NB4 (cell line): Measurements from ENCODE around the gene TMPRSS9.

Source experiments
- DNase-seq: peaks from one replicate; pipeline ENCODE4 v3.0.0; 2010; ENCODE audit warnings: low read depth
- H3K4me3 ChIP-seq: one replicate; pipeline ENCODE4 v1.5.1; 2011; ENCODE audit warnings: mild to moderate bottlenecking, low read depth, low read length, moderate library complexity
- MYC ChIP-seq: IDR thresholded peaks from 2 replicates; pipeline ENCODE4 v1.6.1; 2011; ENCODE audit warnings: low read depth, low read length
- POLR2A ChIP-seq: IDR thresholded peaks from 2 replicates; pipeline ENCODE4 v1.6.1; 2011; ENCODE audit warnings: mild to moderate bottlenecking; ENCODE audit not compliant: insufficient read length; ENCODE audit errors: extremely low read depth
- TF ChIP-seq, protein P1 (sequence below): IDR thresholded peaks from one replicate; pipeline ENCODE4 v1.5.1; 2012; ENCODE audit warnings: low read depth, low read length
- TF ChIP-seq, protein P2 (sequence below): IDR thresholded peaks from 2 replicates; pipeline ENCODE4 v1.6.1; 2011; ENCODE audit warnings: low read depth, low read length

TMPRSS9 gene

DNA sequence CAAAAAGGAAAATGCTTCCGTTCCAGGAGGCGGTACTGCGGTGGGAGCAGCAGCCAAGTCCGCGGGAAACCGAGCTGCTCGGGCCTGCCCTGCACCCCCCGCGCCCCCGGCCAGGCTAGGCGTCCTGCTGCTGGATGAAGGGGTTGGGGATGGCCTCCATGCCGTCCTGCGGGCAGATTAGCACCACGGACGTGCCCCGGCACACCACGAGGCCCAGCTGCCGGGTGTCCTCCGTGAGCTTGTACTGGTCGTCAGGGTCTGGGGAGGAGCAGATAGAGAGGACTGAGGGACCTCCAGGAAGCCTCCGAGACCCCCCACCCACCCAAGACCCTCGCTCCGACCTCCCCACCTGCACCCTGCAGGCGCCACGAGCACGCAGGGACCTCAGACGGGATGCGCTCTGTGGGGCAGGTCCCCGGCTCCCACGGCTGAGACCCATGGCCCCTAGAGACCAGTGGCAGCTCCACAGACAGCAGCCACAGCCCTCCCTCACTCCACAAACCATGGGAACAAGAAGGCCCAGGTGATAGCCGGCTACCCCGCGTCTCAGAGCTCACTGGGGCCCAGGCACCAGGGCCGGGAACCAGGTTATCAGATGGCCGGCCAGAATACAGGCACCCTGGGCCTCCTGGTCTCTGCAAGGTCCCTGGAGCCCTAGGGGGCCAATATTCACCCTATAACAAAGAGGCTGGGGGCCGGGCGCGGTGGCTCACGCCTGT is 38.3 kb upstream of the TMPRSS9 start:
- H3K4me3 ChIP-seq: no peak overlapping the region
- TF ChIP-seq, protein P1, sequence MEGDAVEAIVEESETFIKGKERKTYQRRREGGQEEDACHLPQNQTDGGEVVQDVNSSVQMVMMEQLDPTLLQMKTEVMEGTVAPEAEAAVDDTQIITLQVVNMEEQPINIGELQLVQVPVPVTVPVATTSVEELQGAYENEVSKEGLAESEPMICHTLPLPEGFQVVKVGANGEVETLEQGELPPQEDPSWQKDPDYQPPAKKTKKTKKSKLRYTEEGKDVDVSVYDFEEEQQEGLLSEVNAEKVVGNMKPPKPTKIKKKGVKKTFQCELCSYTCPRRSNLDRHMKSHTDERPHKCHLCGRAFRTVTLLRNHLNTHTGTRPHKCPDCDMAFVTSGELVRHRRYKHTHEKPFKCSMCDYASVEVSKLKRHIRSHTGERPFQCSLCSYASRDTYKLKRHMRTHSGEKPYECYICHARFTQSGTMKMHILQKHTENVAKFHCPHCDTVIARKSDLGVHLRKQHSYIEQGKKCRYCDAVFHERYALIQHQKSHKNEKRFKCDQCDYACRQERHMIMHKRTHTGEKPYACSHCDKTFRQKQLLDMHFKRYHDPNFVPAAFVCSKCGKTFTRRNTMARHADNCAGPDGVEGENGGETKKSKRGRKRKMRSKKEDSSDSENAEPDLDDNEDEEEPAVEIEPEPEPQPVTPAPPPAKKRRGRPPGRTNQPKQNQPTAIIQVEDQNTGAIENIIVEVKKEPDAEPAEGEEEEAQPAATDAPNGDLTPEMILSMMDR: no peak
- TF ChIP-seq MYC: no peak
- no peak for TF ChIP-seq POLR2A
- TF ChIP-seq, protein P2, sequence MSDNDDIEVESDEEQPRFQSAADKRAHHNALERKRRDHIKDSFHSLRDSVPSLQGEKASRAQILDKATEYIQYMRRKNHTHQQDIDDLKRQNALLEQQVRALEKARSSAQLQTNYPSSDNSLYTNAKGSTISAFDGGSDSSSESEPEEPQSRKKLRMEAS: no peak
- no peak for DNase-seq

DNA sequence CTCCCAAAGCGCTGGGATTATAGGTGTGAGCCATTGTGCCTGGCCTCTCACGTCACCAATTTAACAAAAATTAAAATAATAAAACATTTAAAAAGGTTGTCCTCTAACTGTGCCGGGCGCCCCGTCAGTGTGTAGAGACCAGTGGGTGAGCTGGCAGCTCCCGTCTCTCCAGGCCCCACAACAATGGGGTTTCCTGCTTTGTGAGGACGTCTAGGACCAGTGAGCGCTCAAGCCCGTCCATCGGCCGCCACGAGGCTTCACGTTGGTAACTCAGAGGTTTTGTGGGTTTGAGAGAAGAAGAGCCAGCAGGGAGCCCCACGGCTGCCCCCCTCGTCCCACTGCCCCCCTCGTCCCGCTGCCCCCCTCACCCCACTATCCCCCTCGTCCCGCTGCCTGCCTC is 36.4 kb upstream of the TMPRSS9 start:
- H3K4me3 ChIP-seq: no peak overlapping the region
- TF ChIP-seq POLR2A (no peak), MYC (no peak)
- TF ChIP-seq, protein P1: no peak
- no peak for DNase-seq

DNA sequence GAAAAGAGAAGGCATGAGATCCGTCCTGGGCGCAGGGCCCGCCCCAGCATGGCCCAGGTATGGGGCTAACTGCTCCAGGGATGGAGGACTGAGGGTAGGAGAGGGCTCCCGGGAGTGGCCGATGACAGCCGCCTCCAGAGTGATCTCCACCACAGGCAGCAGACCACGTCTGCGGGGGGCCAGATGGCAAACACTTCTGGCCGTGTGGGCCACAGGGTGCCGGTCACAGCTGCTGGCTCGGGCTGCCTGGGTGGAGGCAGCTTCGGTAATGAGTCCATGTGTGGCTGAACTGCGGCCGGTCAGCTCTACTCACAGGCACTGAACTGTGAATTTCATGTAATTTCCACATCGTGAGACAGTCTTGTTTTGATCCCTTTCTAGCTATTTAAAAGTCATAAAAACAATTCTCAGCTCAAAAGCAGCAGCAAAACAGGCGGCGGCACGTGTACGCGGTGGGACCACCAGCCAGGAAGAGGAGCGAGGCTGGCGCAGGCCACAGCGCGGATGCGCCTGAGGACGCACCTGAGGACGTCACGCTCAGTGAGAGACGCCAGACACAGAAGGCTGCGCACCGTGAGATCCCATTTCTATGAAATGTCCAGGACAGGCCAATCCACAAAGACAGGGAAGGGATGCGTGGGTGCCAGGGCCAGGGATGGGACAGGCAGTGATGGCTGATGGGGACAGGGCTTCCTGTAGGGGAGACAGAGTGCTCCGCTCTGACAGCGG is 35.7 kb upstream of the TMPRSS9 start:
- TF ChIP-seq, protein P2: no peak
- TF ChIP-seq, protein P1: no peak
- TF ChIP-seq MYC: no peak
- TF ChIP-seq POLR2A: no peak
- no peak for DNase-seq
- no peak overlapping the region for H3K4me3 ChIP-seq

DNA sequence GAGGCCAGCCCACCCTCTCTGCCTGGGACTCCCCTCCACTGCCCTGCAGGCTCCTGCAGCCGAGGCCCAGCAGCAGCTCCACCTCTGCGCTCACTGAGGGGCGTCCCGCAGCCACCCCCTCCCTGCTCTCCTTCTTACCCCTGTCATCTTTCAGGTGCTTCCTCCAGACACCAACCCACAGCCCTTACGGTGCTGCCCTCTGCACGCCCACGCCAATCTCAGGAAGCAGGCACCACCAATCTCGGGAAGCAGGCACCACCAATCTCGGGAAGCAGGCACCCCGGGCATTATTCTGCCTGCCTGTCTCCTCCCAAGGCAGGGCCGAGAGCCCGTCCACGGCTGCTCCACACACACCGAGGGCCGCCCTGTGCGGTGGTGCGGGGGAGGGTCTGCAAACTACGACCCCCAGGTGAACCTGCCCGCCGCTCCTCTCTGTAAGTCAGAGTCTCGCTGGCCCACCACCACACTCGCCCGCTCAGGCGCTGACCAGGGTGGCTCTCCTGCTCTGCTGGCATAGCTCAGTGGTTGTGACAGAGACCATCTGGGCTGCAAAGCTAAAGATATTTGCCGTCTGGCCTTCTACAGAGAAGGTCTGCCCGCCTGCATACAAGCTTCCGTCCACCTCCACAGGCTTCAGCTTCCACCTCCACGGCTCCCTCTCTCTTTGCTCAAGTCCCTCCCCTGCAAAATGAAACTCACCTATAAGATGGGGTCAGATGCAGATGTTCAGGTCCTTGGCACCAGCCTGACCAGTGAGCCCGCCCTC is 34.6 kb upstream of the TMPRSS9 start:
- no peak overlapping the region for H3K4me3 ChIP-seq
- DNase-seq: no peak
- TF ChIP-seq, protein P2: no peak
- no peak for TF ChIP-seq POLR2A
- TF ChIP-seq, protein P1: no peak
- TF ChIP-seq MYC: no peak

DNA sequence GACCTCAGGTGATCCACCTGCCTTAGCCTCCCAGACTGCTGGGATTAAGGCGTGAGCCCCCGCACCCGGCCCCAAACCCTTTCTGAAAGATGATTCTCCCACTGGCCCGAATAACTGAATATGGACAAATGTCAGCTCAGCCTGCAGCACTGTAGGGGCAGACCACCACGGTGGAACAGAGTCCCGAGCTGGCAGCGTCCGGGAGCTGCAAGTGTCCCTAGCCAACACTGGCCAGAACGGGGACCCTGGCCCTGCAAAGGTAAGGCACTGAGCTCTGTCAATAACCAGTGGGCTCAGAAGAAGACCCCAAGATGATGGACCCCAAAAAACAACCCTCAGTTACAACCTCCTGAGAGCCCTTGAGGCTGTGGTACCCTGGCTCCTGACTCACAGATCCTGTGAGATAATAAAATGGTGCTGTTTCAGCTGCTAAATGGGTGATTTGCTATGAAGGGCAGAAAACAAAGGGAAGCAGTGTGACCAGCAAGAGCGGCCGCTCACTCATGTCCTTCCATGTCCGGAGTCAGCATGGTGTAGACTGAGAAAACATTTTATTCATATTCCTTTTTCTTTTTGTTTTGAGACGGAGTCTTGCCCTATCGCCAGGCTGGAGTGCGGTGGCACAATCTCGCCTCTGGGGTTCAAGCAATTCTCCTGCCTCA is 33.2 kb upstream of the TMPRSS9 start:
- no peak for DNase-seq
- TF ChIP-seq POLR2A (no peak), MYC (no peak)
- TF ChIP-seq, protein P2: no peak
- TF ChIP-seq, protein P1: no peak
- peak overlapping the region; percentile 16 for H3K4me3 ChIP-seq
